ENCODE measurements around the gene RND1.
"Not testable (repeated sequence)": the region's sequence is repeated elsewhere in the genome, so short reads cannot be mapped to it uniquely, and the experiment has no call there.

The RND1 gene

GRCh38 chr12:48865281-48866051, at the start of gene RND1:
Gene RND1 (minus strand): TSS chr12:48865870. CDS start chr12:48865767, 103 bp downstream.
- peaks cover 22% of the 10 kb centered on the region for H3K4me1 Mint-ChIP-seq
- H3K4me3 Mint-ChIP-seq: peak within 1 kb of the TSS; percentile 92
- peaks cover 12% of the 10 kb centered on the region for H3K27me3 Mint-ChIP-seq
- peaks cover 2% of the 10 kb centered on the region for H3K36me3 Mint-ChIP-seq
- H3K27ac Mint-ChIP-seq: peak within 1 kb of the TSS; percentile 73
- H3K9me3 Mint-ChIP-seq: no peaks in the 10 kb centered on the region

DNA sequence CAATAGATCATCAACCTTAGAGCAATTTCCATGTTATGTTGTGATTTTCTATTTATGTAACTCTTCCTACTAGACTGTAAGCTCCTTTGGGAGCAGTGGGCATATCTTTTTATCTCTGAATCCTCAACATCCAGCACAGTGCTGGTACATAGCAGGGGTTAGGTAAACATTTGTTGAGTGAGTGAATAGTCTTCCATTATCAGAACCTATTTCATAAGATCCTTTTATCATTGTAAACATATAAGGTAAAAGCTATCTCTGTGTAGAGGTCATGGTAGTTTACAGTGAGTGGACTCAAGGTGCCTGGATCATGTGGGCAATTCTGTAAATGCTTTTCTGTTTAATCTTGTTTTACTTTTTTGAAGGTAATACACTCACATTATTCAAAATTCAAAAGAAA, 44.5 kb upstream of the RND1 start:
- no peaks in the 10 kb centered on the region for H3K36me3 Mint-ChIP-seq
- H3K4me3 Mint-ChIP-seq: no peak overlapping the region
- no peak overlapping the region for H3K27ac Mint-ChIP-seq
- no peaks in the 10 kb centered on the region for H3K27me3 Mint-ChIP-seq
- no peaks in the 10 kb centered on the region for H3K9me3 Mint-ChIP-seq
- H3K4me1 Mint-ChIP-seq: no peaks in the 10 kb centered on the region

GRCh38 chr12:48909698-48910097, 44.0 kb upstream of the RND1 start:
- H3K36me3 Mint-ChIP-seq, H3K4me1 Mint-ChIP-seq, H3K27me3 Mint-ChIP-seq, H3K27ac Mint-ChIP-seq, H3K9me3 Mint-ChIP-seq, H3K4me3 Mint-ChIP-seq: not testable (repeated sequence)

- Mint-ChIP-seq H3K4me1 (peaks cover 4% of the 10 kb centered on the region), H3K4me3 (no peak overlapping the region), H3K9me3 (no peaks in the 10 kb centered on the region), H3K27ac (no peak overlapping the region), H3K36me3 (no peaks in the 10 kb centered on the region), H3K27me3 (no peaks in the 10 kb centered on the region)
These were observed 41.6 kb upstream of the RND1 start for GRCh38 chr12:48907245-48907644.

DNA sequence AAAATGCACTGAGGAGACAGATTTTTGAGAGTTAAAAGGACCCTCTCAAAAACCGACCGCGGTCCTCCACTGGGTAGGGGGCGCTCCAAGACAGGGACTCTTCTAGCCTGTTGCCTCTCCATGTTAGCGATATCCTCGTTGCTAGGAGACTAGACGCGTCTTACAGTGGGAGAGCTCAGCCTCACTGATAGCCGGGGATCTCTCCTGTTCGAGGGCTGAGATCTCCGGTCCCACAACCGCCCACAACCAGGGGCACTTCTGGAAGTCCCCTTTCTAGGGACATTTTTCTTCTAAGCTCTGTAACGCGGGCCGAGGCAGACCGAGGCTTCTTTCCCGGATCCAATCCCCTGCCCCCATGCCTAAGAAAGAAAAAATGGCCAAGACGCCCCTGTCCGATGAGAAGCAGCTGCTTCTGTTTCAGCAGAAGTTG, 38.3 kb upstream of the RND1 start:
- H3K27ac Mint-ChIP-seq: no peak overlapping the region
- H3K27me3 Mint-ChIP-seq: no peaks in the 10 kb centered on the region
- peaks cover 4% of the 10 kb centered on the region for H3K4me1 Mint-ChIP-seq
- peak overlapping the region; percentile 82 for H3K4me3 Mint-ChIP-seq
- no peaks in the 10 kb centered on the region for H3K9me3 Mint-ChIP-seq
- no peaks in the 10 kb centered on the region for H3K36me3 Mint-ChIP-seq

DNA sequence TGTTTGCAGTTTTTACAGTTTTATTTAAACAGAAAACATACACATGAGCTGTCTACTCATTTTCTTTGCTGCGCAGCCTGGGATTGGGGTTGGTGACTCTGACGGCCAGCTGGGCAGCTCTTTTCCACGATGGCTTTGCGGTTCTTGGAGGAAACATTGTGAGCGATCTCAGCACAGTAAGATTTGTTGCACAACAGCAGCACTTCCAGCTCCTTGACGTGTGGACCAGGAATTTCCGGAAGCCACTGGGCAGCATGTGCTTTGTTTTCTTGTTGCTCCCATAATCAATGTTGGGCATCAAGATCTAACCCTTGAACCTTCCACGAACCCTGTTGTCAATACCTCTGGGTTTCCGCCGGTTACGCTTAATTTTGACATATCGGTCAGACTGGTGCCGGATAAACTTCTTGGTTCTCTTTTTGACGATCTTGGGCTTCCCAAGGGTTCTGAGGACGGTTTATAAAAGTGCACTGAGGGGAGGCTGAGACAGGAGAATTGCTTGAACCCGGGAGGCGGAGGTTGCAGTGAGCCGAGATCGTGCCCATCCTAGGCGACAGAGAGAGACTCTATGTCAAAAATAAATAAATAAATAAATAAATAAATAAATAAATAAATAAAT, 37.8 kb upstream of the RND1 start:
- Mint-ChIP-seq H3K36me3 (no peaks in the 10 kb centered on the region), H3K4me1 (peaks cover 4% of the 10 kb centered on the region), H3K27ac (no peak overlapping the region), H3K27me3 (no peaks in the 10 kb centered on the region), H3K9me3 (no peaks in the 10 kb centered on the region), H3K4me3 (peak overlapping the region; percentile 27)

DNA sequence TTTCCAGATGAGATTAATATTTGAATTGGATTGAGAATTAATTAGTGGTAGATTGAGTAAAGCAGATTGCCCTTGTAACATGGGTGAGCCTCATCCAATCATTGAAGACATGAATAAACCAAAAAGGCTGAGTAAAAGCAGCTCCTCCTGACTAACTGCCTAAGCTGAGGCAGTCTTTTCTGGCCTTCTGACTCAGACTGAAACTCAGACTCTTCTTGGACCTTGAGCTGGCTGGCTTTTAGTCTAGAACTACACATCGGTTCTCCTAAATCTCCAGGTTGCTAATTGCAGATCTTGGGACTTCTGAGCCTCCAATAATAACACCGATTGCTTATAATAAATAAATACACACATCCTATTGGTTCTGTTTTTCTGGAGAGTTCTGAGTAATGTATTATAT, 35.6 kb upstream of the RND1 start:
- Mint-ChIP-seq H3K36me3 (no peaks in the 10 kb centered on the region), H3K9me3 (no peaks in the 10 kb centered on the region), H3K4me1 (peaks cover 4% of the 10 kb centered on the region), H3K4me3 (no peak overlapping the region), H3K27me3 (no peaks in the 10 kb centered on the region), H3K27ac (no peak overlapping the region)

DNA sequence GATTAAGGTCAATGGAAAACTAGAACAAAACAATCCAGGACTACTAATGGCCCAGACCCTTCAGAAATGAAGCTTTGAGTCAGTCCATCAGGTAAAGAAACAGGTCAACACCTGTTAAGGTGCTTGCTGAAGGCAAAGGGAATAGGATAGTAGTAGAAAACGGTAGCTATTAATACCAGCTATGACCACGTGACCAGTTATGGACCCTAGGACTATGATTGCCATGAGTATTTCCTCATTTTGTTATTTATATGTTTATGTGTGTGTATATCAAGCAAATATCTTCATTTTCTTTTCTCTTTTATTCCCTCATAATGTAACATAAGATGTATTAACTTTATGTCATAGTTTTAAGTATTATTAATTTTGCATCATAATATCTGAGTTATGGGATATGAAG, 34.0 kb upstream of the RND1 start:
- Mint-ChIP-seq H3K9me3 (no peaks in the 10 kb centered on the region), H3K36me3 (no peaks in the 10 kb centered on the region), H3K4me1 (peaks cover 4% of the 10 kb centered on the region), H3K27ac (no peak overlapping the region), H3K27me3 (no peaks in the 10 kb centered on the region), H3K4me3 (no peak overlapping the region)

GRCh38 chr12:48894271-48894670, 28.6 kb upstream of the RND1 start:
- Mint-ChIP-seq H3K9me3 (no peaks in the 10 kb centered on the region), H3K4me3 (no peak overlapping the region), H3K36me3 (no peaks in the 10 kb centered on the region), H3K27me3 (peaks cover 5% of the 10 kb centered on the region), H3K27ac (no peak overlapping the region), H3K4me1 (peaks cover 4% of the 10 kb centered on the region)

- Mint-ChIP-seq H3K4me3 (no peak overlapping the region), H3K36me3 (no peaks in the 10 kb centered on the region), H3K9me3 (no peaks in the 10 kb centered on the region), H3K27me3 (peaks cover 5% of the 10 kb centered on the region), H3K4me1 (peaks cover 4% of the 10 kb centered on the region), H3K27ac (no peak overlapping the region)
These were observed 25.2 kb upstream of the RND1 start for GRCh38 chr12:48890657-48891418.

GRCh38 chr12:48889679-48890078, 24.0 kb upstream of the RND1 start:
- Mint-ChIP-seq H3K27ac (no peak overlapping the region), H3K27me3 (peaks cover 5% of the 10 kb centered on the region), H3K4me1 (peaks cover 4% of the 10 kb centered on the region), H3K4me3 (no peak overlapping the region), H3K9me3 (no peaks in the 10 kb centered on the region), H3K36me3 (no peaks in the 10 kb centered on the region)

- H3K27me3 Mint-ChIP-seq: peaks cover 10% of the 10 kb centered on the region
- no peak overlapping the region for H3K27ac Mint-ChIP-seq
- H3K4me3 Mint-ChIP-seq: no peak overlapping the region
- no peaks in the 10 kb centered on the region for H3K9me3 Mint-ChIP-seq
- no peaks in the 10 kb centered on the region for H3K4me1 Mint-ChIP-seq
- no peaks in the 10 kb centered on the region for H3K36me3 Mint-ChIP-seq
These were observed 17.9 kb upstream of the RND1 start for GRCh38 chr12:48883305-48884161.

- peaks cover 10% of the 10 kb centered on the region for H3K27me3 Mint-ChIP-seq
- H3K36me3 Mint-ChIP-seq: no peaks in the 10 kb centered on the region
These were observed 17.3 kb upstream of the RND1 start for GRCh38 chr12:48882972-48883304.

GRCh38 chr12:48882315-48882687, 16.6 kb upstream of the RND1 start:
- H3K9me3 Mint-ChIP-seq: no peaks in the 10 kb centered on the region
- H3K4me1 Mint-ChIP-seq: no peaks in the 10 kb centered on the region
- H3K27me3 Mint-ChIP-seq: peaks cover 10% of the 10 kb centered on the region
- no peak overlapping the region for H3K4me3 Mint-ChIP-seq
- no peak overlapping the region for H3K27ac Mint-ChIP-seq
- H3K36me3 Mint-ChIP-seq: no peaks in the 10 kb centered on the region

More at GRCh38 chr12:48882972-48883304, 17.3 kb upstream of the RND1 start:
- Mint-ChIP-seq H3K27ac (no peak overlapping the region), H3K4me3 (no peak overlapping the region), H3K9me3 (no peaks in the 10 kb centered on the region), H3K4me1 (no peaks in the 10 kb centered on the region)

- Mint-ChIP-seq H3K27me3 (peaks cover 10% of the 10 kb centered on the region), H3K36me3 (no peaks in the 10 kb centered on the region), H3K9me3 (no peaks in the 10 kb centered on the region), H3K27ac (no peak overlapping the region), H3K4me1 (no peaks in the 10 kb centered on the region), H3K4me3 (no peak overlapping the region)
These were observed 16.1 kb upstream of the RND1 start for GRCh38 chr12:48881686-48882314.
